PFSK-1 (cell line): ENCODE data around the gene TBC1D8.

Experiments used
- POLR2AphosphoS5 ChIP-seq: IDR thresholded peaks from 2 replicates; pipeline ENCODE4 v1.6.1; 2012; ENCODE audit warnings: low read depth, mild to moderate bottlenecking, control low read depth, low read length, moderate library complexity
- REST ChIP-seq, 2 experiments: IDR thresholded peaks; 2 replicates each; pipeline versions ENCODE4 v1.6.1 to v1.8.0; 2011 to 2012; ENCODE audit warnings: low read depth in 2 of 2, low read length in 2 of 2, control low read depth in 1 of 2, inconsistent platforms in 1 of 2, mild to moderate bottlenecking in 1 of 2, moderate library complexity in 1 of 2; ENCODE audit not compliant: insufficient read depth in 1 of 2
- SIN3A ChIP-seq: IDR thresholded peaks from 2 replicates; pipeline ENCODE4 v1.6.1; 2012; ENCODE audit warnings: mild to moderate bottlenecking, low read length, moderate library complexity, borderline replicate concordance; ENCODE audit not compliant: insufficient read depth
- TAF1 ChIP-seq: IDR thresholded peaks from 2 replicates; pipeline ENCODE4 v1.6.1; 2012; ENCODE audit warnings: low read length, control low read depth, borderline replicate concordance; ENCODE audit not compliant: insufficient read depth

DNA sequence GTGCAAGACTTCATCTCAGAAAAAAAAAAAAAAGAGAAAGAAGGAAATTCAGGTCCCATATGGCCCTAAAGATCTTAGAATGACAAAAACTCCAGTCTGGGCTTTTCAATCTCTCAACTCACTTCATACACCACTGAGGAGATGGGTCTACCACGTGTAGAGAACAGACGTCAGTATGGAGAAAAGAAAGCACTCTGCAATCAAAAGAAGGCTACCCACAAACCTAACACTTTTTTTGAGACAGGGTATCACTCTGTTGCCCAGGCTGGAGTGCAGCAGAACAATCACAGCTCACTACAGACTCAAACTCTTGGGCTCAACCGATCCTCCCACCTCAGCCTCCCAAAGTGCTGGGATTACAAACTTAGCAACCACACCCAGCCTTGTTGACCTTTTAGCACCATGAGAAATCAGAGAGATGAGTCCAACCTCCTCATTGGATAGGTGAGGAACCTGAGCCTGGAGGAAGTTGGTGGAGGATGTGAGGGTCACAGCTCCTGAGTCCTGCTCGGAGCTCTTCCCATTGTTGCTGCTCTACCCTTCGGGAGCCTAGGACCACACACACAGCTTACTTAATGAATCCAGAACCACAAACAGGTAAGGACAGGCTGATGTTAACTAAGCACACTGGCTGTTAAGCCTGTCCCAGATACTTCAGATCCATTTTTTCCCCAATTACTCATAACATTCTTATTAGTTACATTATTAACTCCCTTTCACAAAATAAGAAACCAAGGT is 23.7 kb downstream of the TBC1D8 start:
- TF ChIP-seq POLR2AphosphoS5 (no peak), TAF1 (no peak), REST (IDR thresholded peaks at IDR 0.05; ENCODE audit: insufficient read depth in 1 of 2, low read depth in 2 of 2, low read length in 2 of 2) (no peak), SIN3A (no peak)
